BLaER1 (cell line): Measurements from ENCODE around the gene ADAT2.

ENCODE experiments used
- H3K27ac ChIP-seq: shearing (Covaris generic); formaldehyde crosslinking; 2 replicates; pipeline ENCODE4 v1.8.1; 2022
- H3K27me3 ChIP-seq: shearing (Covaris generic); formaldehyde crosslinking; 2 replicates; pipeline ENCODE4 v1.8.1; 2022
- H3K36me3 ChIP-seq: shearing (Covaris generic); formaldehyde crosslinking; 2 replicates; pipeline ENCODE4 v1.8.1; 2022
- H3K4me1 ChIP-seq: shearing (Covaris generic); formaldehyde crosslinking; 2 replicates; pipeline ENCODE4 v1.8.1; 2022
- H3K4me2 ChIP-seq: shearing (Covaris generic); formaldehyde crosslinking; 2 replicates; pipeline ENCODE4 v1.8.1; 2022
- H3K4me3 ChIP-seq: shearing (Covaris generic); formaldehyde crosslinking; 2 replicates; pipeline ENCODE4 v1.8.1; 2022
- H3K9ac ChIP-seq: shearing (Covaris generic); formaldehyde crosslinking; 2 replicates; pipeline ENCODE4 v1.8.1; 2022
- H3K9me3 ChIP-seq: shearing (Covaris generic); formaldehyde crosslinking; 2 replicates; pipeline ENCODE4 v1.8.1; 2022
- H4K20me1 ChIP-seq: shearing (Covaris generic); formaldehyde crosslinking; 2 replicates; pipeline ENCODE4 v1.8.1; 2022
- Cebpa-rat ChIP-seq: shearing (Covaris generic); IDR thresholded peaks from 2 replicates; pipeline ENCODE4 v1.8.1; 2022

Gene ADAT2

DNA sequence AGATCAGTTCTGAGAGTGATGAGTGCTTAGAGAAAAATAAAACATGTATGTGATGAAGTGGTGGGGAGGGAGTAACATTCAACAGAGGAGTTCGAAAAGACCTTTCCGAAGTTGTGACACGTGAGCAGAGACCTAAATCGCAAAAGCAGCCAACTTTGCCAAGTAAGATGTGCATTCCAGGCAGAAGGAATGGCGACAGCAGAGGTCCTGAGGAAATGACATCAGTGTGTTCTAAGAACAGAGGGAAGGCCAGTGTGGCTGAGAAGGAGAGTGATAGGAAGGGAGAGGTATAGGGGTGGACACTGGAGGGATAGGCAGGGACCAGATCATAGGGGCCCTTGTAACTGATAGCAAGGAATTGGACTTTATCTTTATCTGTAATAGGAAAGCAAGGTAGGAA lies 51.3 kb downstream of the ADAT2 start:
- no peak for TF ChIP-seq Cebpa-rat
- Histone ChIP-seq H4K20me1 (no peaks in the 10 kb centered on the region), H3K4me2 (no peak overlapping the region), H3K4me1 (peaks cover 17% of the 10 kb centered on the region), H3K27ac (no peak overlapping the region), H3K36me3 (no peaks in the 10 kb centered on the region), H3K27me3 (no peaks in the 10 kb centered on the region), H3K9me3 (no peaks in the 10 kb centered on the region), H3K4me3 (no peak overlapping the region), H3K9ac (no peak overlapping the region)

DNA sequence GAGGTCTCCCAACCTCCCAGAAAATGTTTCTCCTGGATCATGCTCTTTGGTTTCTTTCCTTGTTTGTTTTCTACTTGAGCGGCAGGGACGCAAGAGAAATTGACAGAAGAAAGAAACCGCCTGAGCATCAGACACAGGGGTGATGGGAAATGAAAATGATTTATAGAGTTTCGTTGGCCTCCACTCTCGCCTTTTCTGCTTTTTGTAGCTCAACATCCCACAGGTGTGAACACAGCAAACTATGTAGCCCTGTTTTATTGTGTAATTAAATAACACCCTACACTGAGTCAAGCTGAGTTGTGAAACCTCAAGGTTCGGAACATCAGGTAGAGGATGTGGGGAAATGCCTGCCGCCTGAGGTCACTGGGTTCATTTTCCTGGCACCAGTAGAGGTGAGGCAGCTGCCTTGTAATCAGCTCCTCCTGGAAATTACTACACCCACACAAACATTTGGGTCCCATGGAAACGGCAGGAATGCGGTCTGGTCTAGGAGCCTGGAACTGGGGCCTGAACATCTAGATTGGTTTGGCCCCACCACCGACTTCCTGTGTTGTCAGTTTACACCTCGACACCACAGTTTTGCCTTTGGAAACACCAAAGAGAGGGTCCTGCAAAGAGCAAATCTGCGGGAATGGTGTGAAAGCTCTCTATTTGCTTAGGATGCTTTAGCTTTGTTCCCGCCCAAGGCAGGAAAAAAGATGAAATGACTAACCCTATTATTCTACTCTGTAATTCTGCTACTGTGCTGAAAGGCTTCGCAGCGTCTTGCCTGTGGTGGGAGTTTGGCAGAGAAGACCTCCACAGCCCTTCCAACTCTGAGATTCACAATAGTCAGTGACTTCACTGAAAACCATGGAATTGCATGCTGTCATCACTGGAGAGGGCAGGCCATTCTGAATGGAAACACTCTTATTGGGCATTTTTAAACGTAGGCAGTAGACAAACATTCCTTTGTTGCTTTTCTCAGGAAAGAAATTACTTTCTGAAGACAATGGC lies 53.0 kb downstream of the ADAT2 start:
- H3K36me3 ChIP-seq = no peaks in the 10 kb centered on the region
- H3K4me1 ChIP-seq = peaks cover 17% of the 10 kb centered on the region
- no peak overlapping the region for H3K4me2 ChIP-seq
- H3K9ac ChIP-seq = no peak overlapping the region
- no peak overlapping the region for H3K4me3 ChIP-seq
- TF ChIP-seq Cebpa-rat = no peak
- H3K27ac ChIP-seq = no peak overlapping the region
- H3K9me3 ChIP-seq = no peaks in the 10 kb centered on the region
- no peaks in the 10 kb centered on the region for H3K27me3 ChIP-seq
- H4K20me1 ChIP-seq = no peaks in the 10 kb centered on the region

DNA sequence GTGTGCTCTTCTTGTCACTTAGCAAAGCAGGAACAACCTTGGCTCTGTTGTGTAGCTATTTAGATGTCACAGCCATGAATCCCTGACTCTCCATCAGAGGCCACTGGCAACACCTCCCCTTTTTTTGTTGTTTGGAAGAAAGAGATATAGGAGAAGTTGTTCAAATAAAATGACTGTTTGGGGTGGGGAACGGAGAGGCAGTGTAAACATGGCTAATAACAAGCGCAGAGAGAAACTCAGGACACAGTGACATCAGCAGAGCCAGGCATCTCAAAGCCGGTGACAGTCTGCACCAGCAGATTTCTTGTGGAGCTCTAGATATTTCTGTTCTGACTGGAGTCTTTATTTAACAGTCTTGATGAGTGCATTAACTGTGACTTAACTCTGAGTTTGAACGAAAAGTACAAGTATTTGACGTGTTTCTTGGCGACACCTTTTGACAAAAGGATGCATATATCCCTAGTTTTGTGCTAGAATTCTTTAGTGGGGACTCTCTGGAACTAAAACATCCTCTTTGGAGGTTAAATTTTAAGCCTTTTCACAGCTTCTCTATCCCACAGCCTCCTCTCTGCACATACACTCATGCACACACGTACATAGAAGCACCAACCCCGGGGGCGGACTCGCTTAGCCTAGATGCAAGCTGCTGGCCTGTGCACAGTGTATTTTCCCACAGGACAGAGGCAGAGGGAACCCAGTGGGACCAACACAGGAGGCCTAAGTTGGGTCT lies 53.8 kb downstream of the ADAT2 start:
- H3K9ac ChIP-seq = no peak overlapping the region
- TF ChIP-seq Cebpa-rat = no peak
- no peak overlapping the region for H3K4me2 ChIP-seq
- H3K4me1 ChIP-seq = peaks cover 14% of the 10 kb centered on the region
- H4K20me1 ChIP-seq = no peaks in the 10 kb centered on the region
- H3K27ac ChIP-seq = no peak overlapping the region
- H3K9me3 ChIP-seq = no peaks in the 10 kb centered on the region
- no peaks in the 10 kb centered on the region for H3K27me3 ChIP-seq
- H3K4me3 ChIP-seq = no peak overlapping the region
- H3K36me3 ChIP-seq = no peaks in the 10 kb centered on the region

DNA sequence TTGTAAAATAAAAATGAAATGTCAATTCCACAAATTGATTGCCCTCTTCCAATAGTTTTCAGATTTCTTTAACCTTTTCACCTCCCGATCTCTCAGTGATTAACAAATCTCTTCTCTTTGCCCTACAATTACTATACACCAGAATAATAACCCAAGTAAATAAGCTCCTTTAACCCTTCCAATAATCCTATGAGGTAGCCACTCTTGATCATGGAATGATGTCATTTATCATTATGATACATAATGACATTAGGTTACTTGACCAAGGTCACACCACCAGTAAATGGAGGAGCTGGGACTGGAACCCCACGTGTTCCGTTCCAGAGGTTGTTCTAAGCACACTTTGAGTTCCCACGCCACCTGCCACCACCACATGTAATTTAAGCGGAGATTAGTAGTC lies 54.8 kb downstream of the ADAT2 start:
- Histone ChIP-seq H3K36me3 (no peaks in the 10 kb centered on the region), H3K4me1 (peaks cover 4% of the 10 kb centered on the region), H3K4me3 (no peak overlapping the region), H3K27ac (no peak overlapping the region), H3K27me3 (no peaks in the 10 kb centered on the region), H3K9ac (no peak overlapping the region), H3K4me2 (no peak overlapping the region), H3K9me3 (no peaks in the 10 kb centered on the region), H4K20me1 (no peaks in the 10 kb centered on the region)
- no peak for TF ChIP-seq Cebpa-rat

DNA sequence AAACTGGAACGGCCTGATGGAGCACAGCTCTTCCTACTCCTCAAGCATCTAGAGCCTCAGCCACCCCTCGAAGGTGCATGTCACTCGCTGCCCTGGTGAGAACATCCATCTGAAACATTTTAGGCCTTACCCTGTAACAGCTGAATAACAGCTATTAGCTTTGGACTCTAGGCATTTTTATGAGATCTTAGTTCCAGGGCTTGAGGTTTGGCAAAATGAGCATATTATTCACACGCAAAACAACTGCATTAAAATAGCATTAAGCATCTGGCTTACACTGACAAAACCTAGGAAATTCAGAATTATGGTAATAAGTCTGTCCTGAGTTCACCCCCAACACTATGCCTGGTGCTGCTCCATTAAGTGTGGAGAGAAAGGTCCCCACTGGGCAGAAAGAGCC lies 56.1 kb downstream of the ADAT2 start:
- no peak overlapping the region for H3K27ac ChIP-seq
- H3K9ac ChIP-seq = no peak overlapping the region
- no peaks in the 10 kb centered on the region for H3K27me3 ChIP-seq
- H3K4me2 ChIP-seq = no peak overlapping the region
- no peaks in the 10 kb centered on the region for H3K4me1 ChIP-seq
- no peak for TF ChIP-seq Cebpa-rat
- H3K4me3 ChIP-seq = no peak overlapping the region
- H3K36me3 ChIP-seq = no peaks in the 10 kb centered on the region
- no peaks in the 10 kb centered on the region for H3K9me3 ChIP-seq
- no peaks in the 10 kb centered on the region for H4K20me1 ChIP-seq

DNA sequence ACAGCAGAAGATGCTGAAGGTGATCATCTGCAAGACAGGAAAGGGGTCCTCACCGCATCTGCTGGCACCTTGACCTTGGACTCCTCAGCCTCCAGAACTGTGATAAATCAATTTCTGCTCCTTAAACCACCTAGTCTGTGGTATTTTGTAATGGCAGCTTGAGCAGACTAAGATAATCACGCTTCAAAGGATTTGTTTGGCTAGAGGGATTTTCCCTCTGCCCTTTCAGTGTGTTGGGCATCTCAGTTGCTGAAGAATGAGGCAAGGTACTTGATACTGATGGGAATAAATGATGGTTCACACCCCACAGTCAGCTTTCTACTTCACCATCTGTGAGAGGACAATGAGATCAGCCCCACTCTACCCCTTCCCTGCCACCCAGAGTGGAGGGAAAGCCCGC lies 60.2 kb downstream of the ADAT2 start:
- Histone ChIP-seq H3K27ac (no peak overlapping the region), H3K4me3 (no peak overlapping the region), H4K20me1 (no peaks in the 10 kb centered on the region), H3K9ac (no peak overlapping the region), H3K4me2 (no peak overlapping the region), H3K4me1 (no peaks in the 10 kb centered on the region), H3K27me3 (no peaks in the 10 kb centered on the region), H3K36me3 (no peaks in the 10 kb centered on the region), H3K9me3 (no peaks in the 10 kb centered on the region)
- no peak for TF ChIP-seq Cebpa-rat

DNA sequence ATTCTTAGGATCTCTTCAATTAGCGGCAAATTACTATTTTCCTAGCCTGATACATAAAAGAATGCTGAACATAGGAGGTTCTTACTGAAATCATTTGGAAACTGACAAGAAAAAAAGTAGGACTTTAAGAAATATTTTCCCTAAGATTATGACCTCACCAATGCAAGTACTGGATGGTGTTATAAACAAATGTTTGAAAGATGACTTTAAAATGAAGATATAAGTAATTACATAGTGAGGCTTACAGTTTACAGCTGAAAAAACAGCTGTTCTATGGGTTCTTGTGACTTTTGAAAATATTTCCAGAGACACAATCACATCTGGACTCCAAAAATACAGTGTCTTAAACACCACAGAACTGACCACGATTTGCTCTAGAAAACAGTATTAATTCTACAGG lies 64.9 kb downstream of the ADAT2 start:
- TF ChIP-seq Cebpa-rat = no peak
- Histone ChIP-seq H3K27me3 (no peaks in the 10 kb centered on the region), H3K27ac (no peak overlapping the region)

DNA sequence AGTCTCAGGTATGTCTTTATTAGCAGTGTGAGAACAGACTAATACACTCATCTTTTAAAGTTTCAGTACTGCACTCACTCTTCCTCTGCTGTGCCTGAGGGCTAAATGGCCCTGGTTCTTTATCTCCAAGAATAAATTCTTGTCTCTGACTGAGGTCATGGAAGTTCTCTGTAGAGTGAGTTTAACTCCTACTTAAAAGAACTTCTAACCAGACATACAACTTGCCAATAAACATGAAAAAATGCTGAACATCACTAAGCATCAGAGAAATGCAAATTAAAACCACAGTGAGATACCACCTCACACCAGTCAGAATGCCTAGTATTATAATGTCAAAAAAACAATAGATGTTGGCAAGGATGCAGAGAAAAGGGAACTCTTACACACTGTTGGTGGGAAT lies 73.6 kb downstream of the ADAT2 start:
- TF ChIP-seq Cebpa-rat = no peak
- Histone ChIP-seq H3K9me3 (peaks cover 13% of the 10 kb centered on the region; the same call in 1 of the 2 replicates), H3K4me3 (no peak overlapping the region), H3K27ac (no peak overlapping the region), H3K36me3 (no peaks in the 10 kb centered on the region), H3K27me3 (no peaks in the 10 kb centered on the region), H3K4me1 (0 out of 2 replicates have a peak, but pooled peaks cover 6% of the 10 kb centered on the region), H4K20me1 (no peaks in the 10 kb centered on the region), H3K9ac (no peak overlapping the region), H3K4me2 (no peak overlapping the region)

More for the DNA sequence above, 64.9 kb downstream of the ADAT2 start:
- Histone ChIP-seq H3K36me3 (no peaks in the 10 kb centered on the region), H3K4me2 (no peak overlapping the region), H4K20me1 (no peaks in the 10 kb centered on the region), H3K9me3 (no peaks in the 10 kb centered on the region), H3K9ac (no peak overlapping the region), H3K4me3 (no peak overlapping the region), H3K4me1 (no peaks in the 10 kb centered on the region)

DNA sequence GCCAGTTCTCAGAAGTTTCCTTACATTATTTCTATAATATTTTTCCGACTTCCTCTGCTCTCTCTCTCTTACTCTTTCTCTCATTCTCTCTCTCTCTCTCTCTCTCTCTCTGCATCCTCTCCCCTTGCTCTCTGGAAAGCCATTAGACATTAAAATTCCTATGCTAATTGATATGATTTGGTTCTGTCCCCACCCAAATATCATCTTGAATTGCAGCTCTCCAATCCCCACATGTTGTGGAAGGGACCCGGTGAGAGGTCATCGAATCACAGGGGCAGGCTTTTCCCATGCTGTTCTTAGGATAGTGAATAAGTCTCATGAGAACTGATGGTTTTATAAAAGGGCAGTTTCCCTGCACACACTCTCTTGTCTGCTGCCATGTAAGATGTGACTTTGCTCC lies 74.1 kb downstream of the ADAT2 start:
- H3K27ac ChIP-seq = no peak overlapping the region
- no peak overlapping the region for H3K4me2 ChIP-seq
- no peak overlapping the region for H3K9ac ChIP-seq
- H3K4me3 ChIP-seq = no peak overlapping the region
- no peaks in the 10 kb centered on the region for H3K36me3 ChIP-seq
- 0 out of 2 replicates have a peak, but pooled peaks cover 6% of the 10 kb centered on the region for H3K4me1 ChIP-seq
- H3K9me3 ChIP-seq = peaks cover 13% of the 10 kb centered on the region; the same call in 1 of the 2 replicates
- H3K27me3 ChIP-seq = no peaks in the 10 kb centered on the region
- no peak for TF ChIP-seq Cebpa-rat
- H4K20me1 ChIP-seq = no peaks in the 10 kb centered on the region
